T-helper 1 cell treated with Interleukin-12 subunit alpha and Interleukin-12 subunit beta and Interleukin-4 antibody, amounts not matched to agents 30 μg/mL and 1 μg/mL, for 36 hours (primary cell): Measurements from ENCODE around the gene ZNF823.
"Not testable (repeated sequence)": the region's sequence is repeated elsewhere in the genome, so short reads cannot be mapped to it uniquely, and the experiment has no call there.

Experiments used
- H3K27ac Mint-ChIP-seq: one replicate; pipeline ENCODE4 v1.8.0; 2021; ENCODE audit warnings: mild to moderate bottlenecking, mixed read lengths
- H3K27me3 Mint-ChIP-seq: one replicate; pipeline ENCODE4 v1.8.0; 2021; ENCODE audit warnings: low read depth, mixed read lengths
- H3K36me3 Mint-ChIP-seq: one replicate; pipeline ENCODE4 v1.8.0; 2021; ENCODE audit warnings: low read depth, mixed read lengths
- H3K4me1 Mint-ChIP-seq: one replicate; pipeline ENCODE4 v1.8.0; 2021; ENCODE audit warnings: low read depth, mixed read lengths
- H3K4me3 Mint-ChIP-seq: one replicate; pipeline ENCODE4 v1.8.0; 2021; ENCODE audit warnings: mild to moderate bottlenecking, moderate library complexity, mixed read lengths
- H3K9me3 Mint-ChIP-seq: one replicate; pipeline ENCODE4 v1.8.0; 2021; ENCODE audit warnings: mixed read lengths

Gene ZNF823

GRCh38 chr19:11738746-11739620 is at the start of gene ZNF823:
Gene ZNF823 (minus strand): TSS chr19:11738946. CDS start chr19:11738819, 127 bp downstream.
- peaks cover 15% of the 10 kb centered on the region for H3K9me3 Mint-ChIP-seq
- H3K4me1 Mint-ChIP-seq = peaks cover 8% of the 10 kb centered on the region
- peak within 1 kb of the TSS; percentile 99 for H3K4me3 Mint-ChIP-seq
- peaks cover 13% of the 10 kb centered on the region for H3K36me3 Mint-ChIP-seq
- H3K27me3 Mint-ChIP-seq = no peaks in the 10 kb centered on the region
- H3K27ac Mint-ChIP-seq = peak within 1 kb of the TSS; percentile 92

- H3K9me3 Mint-ChIP-seq = peaks cover 75% of the 10 kb centered on the region
Measured at GRCh38 chr19:11787536-11787935, 48.8 kb upstream of the ZNF823 start.

GRCh38 chr19:11784356-11784755 is 45.6 kb upstream of the ZNF823 start:
- H3K27me3 Mint-ChIP-seq = no peaks in the 10 kb centered on the region
- no peak overlapping the region for H3K27ac Mint-ChIP-seq
- peaks cover 77% of the 10 kb centered on the region for H3K9me3 Mint-ChIP-seq
- H3K4me3 Mint-ChIP-seq = no peak overlapping the region
- H3K36me3 Mint-ChIP-seq = peaks cover 36% of the 10 kb centered on the region
- H3K4me1 Mint-ChIP-seq = no peaks in the 10 kb centered on the region

More at GRCh38 chr19:11787536-11787935, 48.8 kb upstream of the ZNF823 start:
- Mint-ChIP-seq H3K4me1 (no peaks in the 10 kb centered on the region), H3K27me3 (no peaks in the 10 kb centered on the region), H3K27ac (no peak overlapping the region), H3K36me3 (peaks cover 17% of the 10 kb centered on the region), H3K4me3 (no peak overlapping the region)

GRCh38 chr19:11783767-11784166 is 45.0 kb upstream of the ZNF823 start:
- H3K27ac Mint-ChIP-seq = no peak overlapping the region
- no peaks in the 10 kb centered on the region for H3K4me1 Mint-ChIP-seq
- H3K27me3 Mint-ChIP-seq = no peaks in the 10 kb centered on the region
- H3K4me3 Mint-ChIP-seq = no peak overlapping the region
- peaks cover 39% of the 10 kb centered on the region for H3K36me3 Mint-ChIP-seq
- H3K9me3 Mint-ChIP-seq = peaks cover 75% of the 10 kb centered on the region

GRCh38 chr19:11781295-11782057 is 42.7 kb upstream of the ZNF823 start:
- no peak overlapping the region for H3K4me3 Mint-ChIP-seq
- no peaks in the 10 kb centered on the region for H3K27me3 Mint-ChIP-seq
- peaks cover 79% of the 10 kb centered on the region for H3K9me3 Mint-ChIP-seq
- no peaks in the 10 kb centered on the region for H3K4me1 Mint-ChIP-seq
- H3K36me3 Mint-ChIP-seq = peaks cover 54% of the 10 kb centered on the region
- H3K27ac Mint-ChIP-seq = no peak overlapping the region

- H3K4me1 Mint-ChIP-seq = no peaks in the 10 kb centered on the region
- H3K27me3 Mint-ChIP-seq = no peaks in the 10 kb centered on the region
- no peak overlapping the region for H3K4me3 Mint-ChIP-seq
- peaks cover 81% of the 10 kb centered on the region for H3K9me3 Mint-ChIP-seq
- H3K27ac Mint-ChIP-seq = no peak overlapping the region
- peaks cover 59% of the 10 kb centered on the region for H3K36me3 Mint-ChIP-seq
Measured at GRCh38 chr19:11780431-11781020, 41.8 kb upstream of the ZNF823 start.

DNA sequence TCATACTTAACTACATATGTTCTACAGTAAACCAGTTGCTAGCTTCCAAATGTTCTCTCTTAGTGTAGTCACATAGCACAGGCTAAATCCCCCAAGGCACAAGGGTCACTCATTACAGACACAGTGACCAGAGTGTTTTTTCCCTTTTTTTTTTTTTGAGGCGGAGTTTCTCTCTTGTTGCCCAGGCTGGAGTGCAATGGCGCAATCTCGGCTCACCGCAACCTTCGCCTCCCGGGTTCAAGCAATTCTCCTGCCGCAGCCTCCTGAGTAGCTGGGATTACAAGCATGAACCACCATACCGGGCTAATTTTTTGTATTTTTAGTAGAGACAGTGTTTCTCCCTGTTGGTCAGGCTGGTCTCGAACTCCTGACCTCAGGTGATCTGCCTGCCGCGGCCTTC is 37.9 kb upstream of the ZNF823 start:
- not testable (repeated sequence) for H3K27me3 Mint-ChIP-seq
- peaks cover 80% of the 10 kb centered on the region for H3K9me3 Mint-ChIP-seq
- H3K36me3 Mint-ChIP-seq = peaks cover 65% of the 10 kb centered on the region

GRCh38 chr19:11771520-11771919 is 32.8 kb upstream of the ZNF823 start:
- H3K27me3 Mint-ChIP-seq, H3K4me3 Mint-ChIP-seq, H3K27ac Mint-ChIP-seq: not testable (repeated sequence)
- H3K9me3 Mint-ChIP-seq = peaks cover 66% of the 10 kb centered on the region
- H3K36me3 Mint-ChIP-seq = peaks cover 45% of the 10 kb centered on the region
- peaks cover 10% of the 10 kb centered on the region for H3K4me1 Mint-ChIP-seq

More for the DNA sequence above, 37.9 kb upstream of the ZNF823 start:
- not testable (repeated sequence) for H3K4me3 Mint-ChIP-seq, H3K4me1 Mint-ChIP-seq, H3K27ac Mint-ChIP-seq

DNA sequence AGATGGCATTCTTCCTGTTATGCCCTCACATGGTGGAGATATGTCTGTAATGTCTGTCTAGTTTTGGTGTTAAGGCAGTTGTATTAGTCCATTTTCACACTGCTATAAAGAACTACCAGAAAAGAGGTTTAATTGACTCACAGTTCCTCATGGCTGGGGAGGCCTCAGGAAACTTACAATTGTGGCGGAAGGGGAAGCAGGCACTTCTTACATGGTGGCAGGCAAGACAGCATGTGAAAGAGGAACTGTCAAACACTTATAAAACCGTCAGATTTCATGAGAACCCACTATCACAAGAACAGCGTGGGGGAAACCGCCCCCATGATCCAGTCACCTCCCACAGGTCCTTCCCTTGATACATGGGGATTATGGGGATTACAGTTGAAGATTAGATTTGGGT is 31.2 kb upstream of the ZNF823 start:
- H3K36me3 Mint-ChIP-seq = peaks cover 41% of the 10 kb centered on the region

DNA sequence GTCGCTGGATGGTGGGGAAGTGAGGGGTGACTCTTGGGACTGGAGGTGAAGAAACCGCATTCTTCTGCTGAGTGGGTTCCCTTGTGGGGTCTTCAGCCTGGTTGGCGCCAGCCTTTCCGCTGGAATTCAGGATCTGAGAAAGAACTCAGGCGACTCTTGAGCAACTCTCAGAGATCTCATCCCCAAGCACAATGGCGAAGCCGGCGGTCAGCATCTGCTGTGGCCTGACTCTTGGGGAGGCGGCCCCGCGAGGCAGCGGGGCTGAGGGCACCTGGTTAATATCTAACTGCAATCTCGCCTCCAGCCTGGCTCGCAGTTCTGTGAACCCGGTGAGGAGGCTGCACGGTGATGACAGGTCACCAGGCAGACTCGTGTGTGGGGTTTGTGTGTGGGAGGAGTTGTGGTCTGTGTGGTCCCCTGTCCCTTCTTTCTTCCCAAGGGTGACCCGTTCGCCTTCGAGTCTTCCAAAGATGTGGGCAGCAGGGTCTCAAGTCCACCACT is 28.9 kb upstream of the ZNF823 start:
- Mint-ChIP-seq H3K27ac (peak overlapping the region; percentile 80), H3K36me3 (peaks cover 28% of the 10 kb centered on the region), H3K9me3 (peaks cover 56% of the 10 kb centered on the region), H3K4me3 (peak overlapping the region; percentile 94), H3K27me3 (no peaks in the 10 kb centered on the region), H3K4me1 (peaks cover 12% of the 10 kb centered on the region)

More for the DNA sequence above, 31.2 kb upstream of the ZNF823 start:
- Mint-ChIP-seq H3K27ac (no peak overlapping the region), H3K4me1 (peaks cover 12% of the 10 kb centered on the region), H3K27me3 (no peaks in the 10 kb centered on the region), H3K9me3 (peaks cover 60% of the 10 kb centered on the region), H3K4me3 (no peak overlapping the region)

DNA sequence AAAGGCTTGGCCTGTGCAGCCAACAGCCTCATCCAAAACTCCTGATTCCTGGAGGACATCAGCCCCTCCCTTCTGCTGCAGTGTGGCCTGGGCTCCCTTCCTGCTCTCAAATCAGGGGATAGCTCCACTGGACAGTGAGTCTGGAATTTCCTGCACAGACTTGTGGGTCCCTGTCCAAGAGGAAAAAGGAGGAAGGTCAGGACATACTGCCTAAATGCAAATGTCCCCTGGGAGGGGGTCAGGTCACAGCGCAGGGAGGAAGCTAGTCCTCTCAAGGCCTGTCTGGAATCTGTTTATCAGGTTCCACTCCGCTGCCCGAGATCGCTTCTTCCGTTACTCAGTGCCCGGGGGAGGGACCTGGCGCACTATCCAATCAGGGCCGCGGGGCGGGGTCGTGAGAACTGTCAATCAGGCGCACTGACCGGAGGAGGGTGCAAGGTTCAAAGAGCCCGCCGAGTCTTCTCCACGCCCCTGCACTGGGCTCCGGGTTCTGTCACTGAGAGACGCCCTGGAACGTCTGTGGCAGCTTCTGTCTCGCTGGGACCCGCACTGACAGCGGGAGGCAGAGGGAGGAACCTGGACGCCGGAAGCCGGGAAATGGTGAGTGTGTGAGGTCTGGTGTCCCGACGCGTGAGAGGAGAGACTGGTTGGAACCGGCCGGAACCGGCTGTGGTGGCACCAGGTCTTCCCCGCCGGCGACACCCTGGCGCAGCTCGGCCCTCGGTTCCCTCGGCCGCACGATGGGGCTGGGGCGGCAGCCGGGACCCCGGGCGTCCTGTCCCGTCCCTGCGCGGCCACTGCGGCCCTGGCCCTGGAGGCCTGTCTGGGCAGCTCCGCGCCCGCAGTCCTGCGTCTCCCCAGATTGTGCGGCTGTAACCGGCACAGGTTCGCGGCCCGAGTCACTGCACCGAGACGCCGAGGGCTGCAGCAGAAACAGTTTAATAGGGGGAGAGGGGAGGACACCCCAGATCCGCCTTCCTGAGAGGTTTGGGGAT is 28.1 kb upstream of the ZNF823 start, which contains the start of gene ZNF441:
Gene ZNF441, plus strand, starts transcription at position 404 of the 995 bp plus-strand sequence. Its CDS starts 194 bp downstream, at position 598.
- Mint-ChIP-seq H3K4me1 (peaks cover 12% of the 10 kb centered on the region), H3K27me3 (no peaks in the 10 kb centered on the region), H3K4me3 (peak within 1 kb of the TSS; percentile 94), H3K36me3 (peaks cover 23% of the 10 kb centered on the region), H3K27ac (peak within 1 kb of the TSS; percentile 95), H3K9me3 (peaks cover 55% of the 10 kb centered on the region)

DNA sequence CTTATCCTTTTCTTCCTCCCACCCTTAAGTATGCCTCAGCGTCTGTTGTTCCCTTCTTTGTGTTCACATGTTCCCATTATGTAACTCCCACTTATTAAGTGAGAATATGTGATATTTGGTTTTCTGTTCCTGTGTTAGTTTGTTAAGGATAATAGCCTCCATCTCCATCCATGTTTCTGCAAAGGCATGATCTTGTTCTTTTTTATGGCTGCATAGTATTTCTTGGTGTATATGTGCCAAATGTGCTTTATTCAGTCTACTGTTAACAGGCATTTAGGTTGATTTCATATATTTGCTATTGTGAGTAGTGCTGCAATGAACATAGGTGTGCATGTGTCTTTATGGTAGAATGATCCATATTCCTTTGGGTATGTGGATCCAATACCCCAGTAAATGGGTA is 24.9 kb upstream of the ZNF823 start:
- Mint-ChIP-seq H3K4me1 (peaks cover 10% of the 10 kb centered on the region), H3K9me3 (peaks cover 39% of the 10 kb centered on the region), H3K27ac (no peak overlapping the region), H3K36me3 (peaks cover 10% of the 10 kb centered on the region), H3K27me3 (no peaks in the 10 kb centered on the region), H3K4me3 (no peak overlapping the region)

- H3K27me3 Mint-ChIP-seq = no peaks in the 10 kb centered on the region
- no peak overlapping the region for H3K4me3 Mint-ChIP-seq
- peaks cover 7% of the 10 kb centered on the region for H3K36me3 Mint-ChIP-seq
- peaks cover 36% of the 10 kb centered on the region for H3K9me3 Mint-ChIP-seq
- no peak overlapping the region for H3K27ac Mint-ChIP-seq
- H3K4me1 Mint-ChIP-seq = peaks cover 8% of the 10 kb centered on the region
Measured at GRCh38 chr19:11763117-11763516, 24.4 kb upstream of the ZNF823 start.
